Mesothelial cell of epicardium (in vitro differentiated cells): ENCODE results near the gene SLC12A3. TPM values are rescaled to one million over a fixed set of nuclear protein-coding genes. Genes with fewer than 3 reads are reported as not detected.
A peak's percentile ranks its signal among the peaks of the same experiment; 100 is the strongest.

ENCODE experiments used
- DNase-seq, 2 experiments: peaks; one replicate each; pipeline ENCODE4 v3.0.0; 2021; ENCODE audit warnings: low spot score in 2 of 2; ENCODE audit not compliant: unreplicated experiment in 2 of 2
- H3K27ac Mint-ChIP-seq: 2 replicates; pipeline ENCODE4 v1.8.0; 2021; ENCODE audit warnings: mixed read lengths
- H3K27me3 Mint-ChIP-seq: 2 replicates; pipeline ENCODE4 v1.8.0; 2021; ENCODE audit warnings: low read depth, mixed read lengths
- H3K36me3 Mint-ChIP-seq: 2 replicates; pipeline ENCODE4 v1.8.0; 2021; ENCODE audit warnings: mixed read lengths
- H3K4me1 Mint-ChIP-seq: 2 replicates; pipeline ENCODE4 v1.8.0; 2021; ENCODE audit warnings: mixed read lengths
- H3K4me3 Mint-ChIP-seq: 2 replicates; pipeline ENCODE4 v1.8.0; 2021; ENCODE audit warnings: mild to moderate bottlenecking, moderate library complexity, mixed read lengths
- H3K9me3 Mint-ChIP-seq: 2 replicates; pipeline ENCODE4 v1.8.0; 2021; ENCODE audit warnings: mixed read lengths
- total RNA-seq: library from RNA; stranded (reverse); gene quantifications from 3 replicates; pipeline ENCODE4 v1.2.1, GENCODE V29; 2021
- TF ChIP-seq, protein P1 (sequence below): fragments of 200-600 bp; sonication (generic); IDR thresholded peaks from one replicate; pipeline ENCODE4 v1.5.0; 2021; ENCODE audit warnings: antibody characterized with exemption; ENCODE audit not compliant: unreplicated experiment

The SLC12A3 gene
- total RNA-seq, 1 donor from 2014 or later, result not detected

GRCh38 chr16:56860226-56861020 lies 4.6 kb upstream of the SLC12A3 start:
- no peak for DNase-seq
- TF ChIP-seq, protein P1, sequence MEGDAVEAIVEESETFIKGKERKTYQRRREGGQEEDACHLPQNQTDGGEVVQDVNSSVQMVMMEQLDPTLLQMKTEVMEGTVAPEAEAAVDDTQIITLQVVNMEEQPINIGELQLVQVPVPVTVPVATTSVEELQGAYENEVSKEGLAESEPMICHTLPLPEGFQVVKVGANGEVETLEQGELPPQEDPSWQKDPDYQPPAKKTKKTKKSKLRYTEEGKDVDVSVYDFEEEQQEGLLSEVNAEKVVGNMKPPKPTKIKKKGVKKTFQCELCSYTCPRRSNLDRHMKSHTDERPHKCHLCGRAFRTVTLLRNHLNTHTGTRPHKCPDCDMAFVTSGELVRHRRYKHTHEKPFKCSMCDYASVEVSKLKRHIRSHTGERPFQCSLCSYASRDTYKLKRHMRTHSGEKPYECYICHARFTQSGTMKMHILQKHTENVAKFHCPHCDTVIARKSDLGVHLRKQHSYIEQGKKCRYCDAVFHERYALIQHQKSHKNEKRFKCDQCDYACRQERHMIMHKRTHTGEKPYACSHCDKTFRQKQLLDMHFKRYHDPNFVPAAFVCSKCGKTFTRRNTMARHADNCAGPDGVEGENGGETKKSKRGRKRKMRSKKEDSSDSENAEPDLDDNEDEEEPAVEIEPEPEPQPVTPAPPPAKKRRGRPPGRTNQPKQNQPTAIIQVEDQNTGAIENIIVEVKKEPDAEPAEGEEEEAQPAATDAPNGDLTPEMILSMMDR, result no peak
- no peaks in the 10 kb centered on the region for H3K27me3 Mint-ChIP-seq
- H3K4me3 Mint-ChIP-seq, result no peak overlapping the region
- peak overlapping the region; percentile 68 for H3K27ac Mint-ChIP-seq
- H3K4me1 Mint-ChIP-seq, result peaks cover 36% of the 10 kb centered on the region
- no peaks in the 10 kb centered on the region for H3K9me3 Mint-ChIP-seq
- H3K36me3 Mint-ChIP-seq, result no peaks in the 10 kb centered on the region

DNA sequence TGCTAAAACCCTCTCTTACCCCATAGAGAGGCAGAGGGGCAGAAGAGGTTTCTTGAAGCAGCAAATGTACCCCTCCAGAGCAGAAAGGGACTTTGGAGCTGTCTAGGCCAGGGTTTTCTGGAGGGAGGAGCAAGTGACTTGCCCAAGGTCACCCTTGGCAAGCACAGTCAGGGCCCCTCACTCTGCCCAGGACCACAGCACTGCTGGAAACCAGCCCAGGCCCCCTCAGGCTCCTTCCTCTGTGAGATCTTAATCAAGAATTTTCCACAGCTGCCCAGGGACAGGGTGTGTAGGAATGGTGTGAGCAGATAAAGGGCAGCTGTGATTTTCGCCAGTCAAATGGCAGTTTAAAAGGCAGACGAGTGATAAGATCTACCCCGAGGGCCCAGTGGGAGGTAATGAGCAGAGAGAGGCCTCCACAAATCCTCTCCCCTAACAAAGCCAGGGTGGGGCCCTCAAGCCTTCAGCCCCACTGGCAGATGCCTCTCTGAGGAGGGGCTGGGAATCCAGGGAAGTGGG lies 3.9 kb upstream of the SLC12A3 start:
- Mint-ChIP-seq H3K36me3 (no peaks in the 10 kb centered on the region), H3K4me3 (no peak overlapping the region), H3K27ac (no peak overlapping the region), H3K27me3 (no peaks in the 10 kb centered on the region), H3K4me1 (peaks cover 30% of the 10 kb centered on the region), H3K9me3 (no peaks in the 10 kb centered on the region)
- DNase-seq, result no peak
- TF ChIP-seq, protein P1, result no peak

- H3K36me3 Mint-ChIP-seq, result no peaks in the 10 kb centered on the region
- H3K4me1 Mint-ChIP-seq, result peaks cover 30% of the 10 kb centered on the region
- TF ChIP-seq, protein P1, result no peak
- no peaks in the 10 kb centered on the region for H3K9me3 Mint-ChIP-seq
- no peak overlapping the region for H3K27ac Mint-ChIP-seq
- H3K27me3 Mint-ChIP-seq, result no peaks in the 10 kb centered on the region
- H3K4me3 Mint-ChIP-seq, result no peak overlapping the region
- no peak for DNase-seq
Measured at GRCh38 chr16:56861756-56862155, 3.3 kb upstream of the SLC12A3 start.

DNA sequence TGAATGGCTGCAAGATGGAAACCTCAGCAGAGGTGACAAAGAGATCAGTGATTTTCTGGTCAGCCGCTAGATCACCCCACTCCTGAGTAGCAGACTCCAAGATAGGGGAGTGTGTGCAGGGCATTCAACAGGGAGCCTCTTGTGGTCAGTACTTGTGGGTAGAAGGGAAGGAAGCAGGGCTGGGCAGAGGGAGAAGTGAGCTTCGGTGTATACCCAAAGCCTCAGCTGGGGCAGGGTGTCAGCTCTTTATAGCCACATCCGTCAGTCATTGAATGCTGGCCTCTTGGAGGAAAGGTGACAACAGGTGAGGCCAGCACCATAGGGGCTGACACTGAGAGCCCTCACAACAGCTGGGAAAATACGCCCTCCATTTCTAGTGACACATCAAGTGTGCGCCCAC lies 2.2 kb upstream of the SLC12A3 start:
- peaks cover 35% of the 10 kb centered on the region for H3K4me1 Mint-ChIP-seq
- no peaks in the 10 kb centered on the region for H3K9me3 Mint-ChIP-seq
- no peak for DNase-seq
- H3K27me3 Mint-ChIP-seq, result no peaks in the 10 kb centered on the region
- H3K4me3 Mint-ChIP-seq, result no peak overlapping the region
- H3K27ac Mint-ChIP-seq, result no peak overlapping the region
- TF ChIP-seq, protein P1, result no peak
- no peaks in the 10 kb centered on the region for H3K36me3 Mint-ChIP-seq

GRCh38 chr16:56865394-56866062 lies 521 bp downstream of the SLC12A3 start:
- H3K27me3 Mint-ChIP-seq, result no peaks in the 10 kb centered on the region
- DNase-seq, result no peak
- H3K27ac Mint-ChIP-seq, result no peak overlapping the region
- H3K36me3 Mint-ChIP-seq, result no peaks in the 10 kb centered on the region
- H3K4me3 Mint-ChIP-seq, result no peak overlapping the region
- TF ChIP-seq, protein P1, result no peak
- H3K9me3 Mint-ChIP-seq, result no peaks in the 10 kb centered on the region
- peaks cover 28% of the 10 kb centered on the region for H3K4me1 Mint-ChIP-seq
